NOMO-1 treated with DMSO at 0.1 percent for 48 hours (cell line): ENCODE measurements around the gene MYO15A.

Experiments used
- DNase-seq: peaks from one replicate; lab custom pipeline; 2025; ENCODE audit not compliant: unreplicated experiment; lab: John Stamatoyannopoulos, UW

MYO15A gene

DNA sequence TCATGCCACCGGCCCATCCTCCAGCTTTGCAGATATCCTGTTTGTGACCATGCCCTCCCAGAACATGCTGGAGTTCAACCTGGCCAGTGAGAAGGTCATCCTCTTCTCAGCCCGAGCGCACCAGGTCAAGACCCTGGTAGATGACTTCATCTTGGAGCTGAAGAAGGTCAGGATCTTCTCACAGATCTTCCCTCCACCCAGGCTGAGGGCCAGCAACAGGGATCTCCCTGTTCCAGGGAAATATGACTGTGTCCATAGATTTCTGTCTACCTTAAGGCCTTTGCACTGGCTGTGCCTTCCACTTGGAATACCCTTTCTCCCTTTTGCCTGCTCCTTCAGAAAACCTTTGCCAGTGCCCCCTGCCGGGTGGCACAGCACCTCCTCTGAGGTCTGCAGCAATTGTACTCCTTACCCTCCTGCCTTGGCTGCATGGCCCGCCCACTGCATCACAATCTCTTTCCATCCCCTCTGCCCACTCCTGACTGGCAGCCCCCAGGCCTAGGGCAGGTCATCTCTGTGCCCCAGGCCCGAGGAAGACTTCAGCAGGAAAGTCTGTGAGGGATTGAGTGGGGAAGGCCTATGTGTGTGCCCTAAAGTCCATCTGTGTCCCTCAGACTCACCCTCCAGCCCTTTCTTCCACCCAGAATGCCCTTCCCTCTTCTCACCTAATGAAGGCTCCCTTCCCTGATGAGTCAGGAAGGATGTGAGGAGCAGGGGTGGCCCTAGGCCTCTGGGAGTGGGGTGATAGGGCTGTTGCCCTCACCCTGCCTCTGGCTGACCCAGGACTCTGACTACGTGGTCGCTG, 47.8 kb downstream of the MYO15A start:
- DNase-seq = no peak

DNA sequence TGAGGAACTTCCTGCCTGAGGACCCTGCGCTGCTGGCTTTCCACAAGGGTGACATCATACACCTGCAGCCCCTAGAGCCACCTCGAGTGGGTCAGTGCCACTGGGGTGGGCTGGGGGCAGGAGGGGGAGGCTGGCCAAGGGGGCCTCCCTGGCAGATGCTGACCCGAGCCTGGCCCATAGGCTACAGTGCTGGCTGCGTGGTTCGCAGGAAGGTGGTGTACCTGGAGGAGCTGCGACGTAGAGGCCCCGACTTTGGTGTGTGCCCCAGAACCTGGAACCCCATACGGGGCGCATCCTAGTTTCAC, 48.4 kb downstream of the MYO15A start:
- no peak for DNase-seq

DNA sequence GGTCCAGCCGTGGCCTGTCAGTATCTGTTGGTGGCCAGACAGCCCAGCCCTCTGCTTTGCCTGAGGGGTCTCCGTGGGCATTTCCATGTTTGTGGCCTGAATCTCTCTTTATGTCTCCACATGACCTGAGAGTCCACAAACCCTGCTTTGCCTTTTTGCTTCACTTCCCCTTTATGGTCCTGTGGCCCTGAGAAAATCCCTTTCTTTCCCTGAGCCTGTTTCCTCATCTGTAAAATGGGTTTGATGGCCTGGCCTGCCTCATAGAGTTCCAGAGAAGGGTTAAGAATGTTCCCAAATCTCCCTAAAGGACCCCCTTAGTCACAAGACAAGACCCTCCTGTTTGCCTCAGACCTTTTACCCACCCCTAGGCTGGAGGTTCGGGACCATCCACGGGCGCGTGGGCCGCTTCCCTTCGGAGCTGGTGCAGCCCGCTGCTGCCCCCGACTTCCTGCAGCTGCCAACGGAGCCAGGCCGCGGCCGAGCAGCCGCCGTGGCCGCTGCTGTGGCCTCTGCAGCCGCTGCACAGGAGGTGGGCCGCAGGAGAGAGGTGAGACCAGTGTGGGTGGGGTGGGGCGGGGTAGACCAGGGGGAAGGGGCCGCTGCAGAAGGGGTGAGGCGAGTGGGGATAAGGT, 48.9 kb downstream of the MYO15A start:
- DNase-seq = peak; percentile 10

DNA sequence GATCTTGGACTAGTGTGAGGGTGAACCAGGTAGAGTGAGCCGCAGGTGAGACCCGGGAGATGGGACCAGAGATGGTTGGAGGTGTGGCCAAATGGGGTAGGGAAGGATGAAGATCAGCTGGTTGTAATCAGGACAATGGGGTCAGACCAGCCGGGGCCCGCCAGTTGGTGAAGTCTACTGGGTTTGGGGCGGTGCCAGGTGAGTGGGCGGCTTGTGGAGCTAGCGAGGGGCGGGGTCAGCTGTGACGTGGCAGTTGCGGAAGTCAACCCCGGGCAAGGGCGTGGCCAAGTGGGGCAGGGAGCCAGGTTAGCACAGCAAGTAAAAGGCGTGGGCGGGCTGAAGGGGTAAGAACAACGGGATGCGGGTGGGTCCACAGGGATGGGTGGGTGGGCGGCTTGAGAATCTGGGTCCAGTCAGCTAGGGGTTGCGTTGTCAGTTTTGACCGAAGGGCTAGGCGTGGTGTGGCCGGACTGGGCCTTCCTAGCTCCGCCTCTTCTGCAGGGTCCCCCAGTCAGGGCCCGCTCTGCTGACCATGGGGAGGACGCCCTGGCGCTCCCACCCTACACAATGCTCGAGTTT, 49.6 kb downstream of the MYO15A start:
- DNase-seq = peak; percentile 69

DNA sequence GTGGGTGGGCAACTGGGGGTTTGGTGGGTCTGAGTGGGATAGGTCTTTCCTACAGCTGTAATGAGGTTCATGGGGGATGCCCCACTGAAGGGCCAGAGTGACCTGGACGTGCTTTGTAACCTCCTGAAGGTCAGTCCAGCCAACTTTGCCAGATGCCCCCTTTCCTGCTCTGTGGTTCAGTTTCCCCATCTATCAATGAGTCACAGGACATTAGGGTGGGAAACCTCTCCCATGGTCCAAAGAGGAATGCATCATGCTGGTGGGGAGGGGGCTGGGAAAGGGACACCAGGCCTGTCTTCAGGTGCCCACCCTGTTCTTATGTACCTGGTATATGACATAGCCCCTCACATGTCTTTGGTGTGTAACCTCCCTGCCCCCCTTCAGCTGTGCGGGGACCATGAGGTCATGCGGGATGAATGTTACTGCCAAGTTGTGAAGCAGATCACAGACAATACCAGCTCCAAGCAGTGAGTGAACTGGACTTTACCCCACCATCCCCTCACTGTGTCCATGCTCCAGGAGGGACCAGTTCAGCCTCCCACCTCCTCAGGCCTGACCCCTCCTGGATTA, 51.1 kb downstream of the MYO15A start:
- no peak for DNase-seq

DNA sequence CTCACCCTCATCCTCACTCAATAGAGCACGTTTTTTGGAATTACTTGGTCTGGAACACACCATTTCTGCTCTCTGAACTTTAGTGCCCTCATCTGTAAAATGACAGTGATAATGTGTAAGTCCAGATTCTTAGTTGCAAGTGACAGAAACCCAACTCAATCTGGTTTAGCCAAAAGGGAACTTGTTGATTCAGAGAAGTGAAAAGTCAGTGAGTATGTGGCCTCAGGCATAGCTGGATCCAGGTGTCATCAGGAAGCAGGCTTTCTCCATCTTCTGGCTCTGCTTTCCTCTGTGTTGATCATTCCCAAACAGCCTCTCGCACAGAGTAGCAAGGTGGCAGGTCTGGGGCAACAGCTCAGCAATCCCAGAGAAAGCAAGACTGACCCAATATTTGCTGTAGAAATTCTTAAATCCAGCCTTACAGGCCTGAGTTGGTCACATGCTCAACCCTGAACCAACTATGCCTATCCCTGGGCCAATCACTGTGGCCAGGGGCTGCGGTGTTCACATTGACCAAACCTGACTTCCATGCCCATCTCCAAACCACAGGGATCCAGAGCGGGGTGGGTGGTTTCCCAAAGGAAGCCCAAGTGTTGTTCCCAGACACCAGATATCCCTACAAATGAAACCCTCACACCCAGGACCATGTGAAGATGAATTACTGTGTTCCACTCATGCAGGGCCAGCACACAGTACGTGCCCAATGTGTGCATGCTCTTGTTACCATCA, 51.7 kb downstream of the MYO15A start:
- DNase-seq = no peak

DNA sequence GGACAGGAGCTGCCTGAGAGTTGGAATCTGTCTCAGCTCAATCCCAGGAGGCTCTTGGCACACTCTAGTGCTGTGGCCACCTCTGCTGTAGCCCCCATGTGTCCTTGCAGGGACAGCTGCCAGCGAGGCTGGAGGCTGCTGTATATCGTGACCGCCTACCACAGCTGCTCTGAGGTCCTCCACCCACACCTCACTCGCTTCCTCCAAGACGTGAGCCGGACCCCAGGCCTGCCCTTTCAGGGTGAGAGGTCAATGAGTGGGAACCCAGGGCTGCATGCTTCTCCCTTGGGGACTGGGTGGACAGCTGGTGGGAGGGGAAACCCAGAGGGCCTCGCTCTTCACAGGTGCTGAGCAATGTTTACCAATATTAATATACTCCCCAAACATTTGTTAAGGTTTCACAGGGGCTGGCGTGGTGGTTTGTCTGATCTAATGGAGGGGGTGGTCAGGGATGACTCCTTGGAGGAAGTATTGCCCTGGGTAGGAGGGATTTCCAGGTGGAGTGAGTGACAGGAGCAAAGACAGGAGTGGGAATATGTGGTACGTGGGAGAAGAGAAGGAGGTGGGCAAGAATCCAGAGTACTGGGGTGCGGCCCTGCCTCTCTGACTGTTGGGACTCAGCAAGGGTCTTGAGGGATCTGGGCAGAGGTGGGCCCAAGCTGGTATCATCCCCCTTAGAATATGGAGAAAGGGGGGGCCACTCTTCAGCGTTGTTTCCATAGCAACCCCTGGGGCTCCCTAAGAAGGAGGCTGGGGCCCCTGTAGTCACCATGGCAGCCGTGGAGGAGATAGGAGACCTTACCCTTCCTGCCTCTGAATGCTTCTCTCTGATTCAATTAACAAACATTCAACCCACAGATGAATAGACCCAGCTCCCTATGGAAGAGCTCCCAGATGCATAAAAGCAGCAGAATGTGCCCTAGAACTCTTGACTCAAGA, 52.9 kb downstream of the MYO15A start:
- no peak for DNase-seq

DNA sequence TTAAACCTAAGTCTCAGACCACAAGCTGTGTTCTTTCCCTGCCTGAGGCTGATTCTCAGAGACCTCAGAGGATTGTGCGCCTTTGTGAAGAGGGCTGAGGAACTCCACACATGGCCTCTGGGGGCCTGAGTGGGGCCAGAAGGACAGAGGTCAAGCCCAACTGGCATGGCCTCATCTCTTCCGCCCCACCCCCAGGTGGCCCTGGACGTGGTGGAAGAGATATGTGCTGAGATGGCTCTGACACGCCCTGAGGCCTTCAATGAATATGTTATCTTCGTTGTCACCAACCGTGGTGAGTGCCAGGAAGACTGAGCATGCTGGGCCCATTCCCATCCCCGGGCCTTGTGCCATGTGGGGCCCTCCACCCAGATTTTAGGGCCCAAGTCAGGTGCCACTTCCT, 55.0 kb downstream of the MYO15A start:
- DNase-seq = no peak

DNA sequence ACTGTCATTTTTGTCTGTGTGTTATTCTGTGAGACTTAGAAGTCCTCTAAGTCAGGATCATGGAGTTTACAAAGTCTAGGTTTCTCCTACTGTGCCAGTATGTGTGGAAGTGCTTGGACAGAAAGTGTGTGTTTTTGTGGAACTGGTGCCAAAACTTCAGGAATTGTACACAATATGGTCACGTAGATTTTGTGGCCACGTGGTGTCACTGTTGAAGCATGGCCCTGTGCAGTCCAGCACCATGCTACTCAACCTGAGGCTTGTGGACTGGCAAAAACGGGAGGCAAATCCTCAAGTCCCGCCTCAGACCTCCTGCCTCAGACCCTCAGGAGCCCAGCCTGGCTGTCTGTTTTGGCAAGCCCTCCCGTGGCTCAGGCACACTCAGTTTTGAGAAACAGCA, 58.3 kb downstream of the MYO15A start:
- no peak for DNase-seq

DNA sequence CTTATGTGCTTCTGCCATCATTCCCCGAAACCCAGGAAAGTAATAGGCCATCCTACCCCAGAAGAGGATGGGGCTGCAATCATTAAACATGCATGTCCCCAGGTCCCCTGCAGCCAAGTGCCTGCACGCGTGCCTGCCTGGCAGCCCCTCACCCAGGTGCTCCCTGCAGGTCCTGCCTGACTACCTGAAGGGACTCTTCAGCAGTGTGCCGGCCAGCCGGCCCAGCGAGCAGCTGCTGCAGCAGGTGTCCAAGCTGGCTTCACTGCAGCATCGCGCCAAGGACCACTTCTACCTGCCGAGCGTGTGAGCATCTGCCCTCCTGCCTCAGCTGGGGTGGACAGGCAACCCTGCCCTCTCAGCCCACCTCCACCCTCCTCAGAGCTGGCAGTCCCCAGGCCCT, 58.9 kb downstream of the MYO15A start:
- no peak for DNase-seq

DNA sequence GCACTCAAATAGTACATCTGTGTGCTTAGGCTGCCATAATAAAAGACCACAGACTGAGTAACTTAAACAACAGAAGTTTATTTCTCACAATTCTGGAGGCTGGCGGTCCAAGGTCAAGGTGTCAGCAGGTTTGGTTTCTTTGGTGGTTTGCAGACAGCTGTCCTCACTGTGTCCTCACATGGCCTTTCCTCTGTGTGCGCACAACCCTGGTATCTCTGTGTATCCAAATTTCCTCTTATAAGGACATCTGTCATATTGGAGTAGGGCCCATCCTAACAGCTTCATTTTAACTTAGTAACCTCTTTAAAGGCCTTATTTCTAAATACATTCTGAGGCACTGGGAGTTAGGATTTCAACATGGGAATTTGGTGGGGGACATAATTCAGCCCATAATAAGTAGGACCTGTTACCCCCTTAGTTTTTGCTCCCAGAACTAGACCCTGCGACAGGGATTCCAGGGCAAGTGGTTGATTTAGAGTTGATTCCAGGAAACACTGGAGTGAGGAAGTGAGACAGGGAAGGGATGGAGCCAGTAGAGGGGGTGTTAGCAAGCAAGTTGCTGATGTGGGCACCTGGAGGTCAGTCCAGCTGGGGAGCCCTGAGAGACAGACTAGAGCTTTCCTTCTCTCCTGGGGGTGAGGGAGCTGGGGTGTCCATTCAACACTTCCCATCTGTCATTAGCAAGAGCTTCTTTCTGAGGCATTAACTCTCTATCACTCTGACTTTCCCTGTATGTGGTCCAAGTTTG, 64.1 kb downstream of the MYO15A start:
- DNase-seq = no peak

DNA sequence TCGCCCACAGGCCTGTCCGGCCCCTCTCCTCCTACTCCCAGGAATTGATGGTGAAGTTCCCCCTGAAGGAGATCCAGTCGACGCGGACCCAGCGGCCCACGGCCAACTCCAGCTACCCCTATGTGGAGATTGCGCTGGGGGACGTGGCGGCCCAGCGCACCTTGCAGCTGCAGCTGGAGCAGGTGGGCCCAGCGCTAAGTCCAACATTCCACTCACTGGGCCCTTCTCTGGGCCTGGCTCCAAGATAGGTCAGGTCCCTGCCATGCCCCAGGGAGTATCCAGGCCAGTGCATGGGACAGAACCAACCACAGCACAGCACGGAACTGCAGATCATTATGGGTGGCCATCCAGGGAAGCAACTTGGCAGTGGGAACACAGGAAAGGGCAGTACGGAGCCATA, 65.2 kb downstream of the MYO15A start:
- DNase-seq = no peak

DNA sequence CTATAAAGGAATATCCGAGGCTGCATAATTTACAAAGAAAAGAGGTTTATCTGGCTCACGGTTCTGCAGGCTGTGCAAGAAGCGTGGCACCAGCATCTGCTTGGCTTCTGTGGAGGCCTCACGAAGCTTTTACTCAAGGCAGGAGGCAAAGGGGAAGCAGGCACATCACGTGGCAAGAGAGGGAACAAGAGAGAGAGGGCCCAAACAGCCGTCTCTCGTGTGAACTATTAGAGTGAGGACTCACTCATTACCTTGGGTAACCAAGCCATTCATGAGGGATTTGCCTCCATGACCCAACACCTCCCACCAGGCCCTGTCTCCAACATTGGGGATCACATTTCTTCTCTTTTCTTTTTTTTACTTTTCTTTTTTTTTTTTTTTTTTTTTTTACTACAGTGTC, 67.6 kb downstream of the MYO15A start:
- peak; percentile 72 for DNase-seq

DNA sequence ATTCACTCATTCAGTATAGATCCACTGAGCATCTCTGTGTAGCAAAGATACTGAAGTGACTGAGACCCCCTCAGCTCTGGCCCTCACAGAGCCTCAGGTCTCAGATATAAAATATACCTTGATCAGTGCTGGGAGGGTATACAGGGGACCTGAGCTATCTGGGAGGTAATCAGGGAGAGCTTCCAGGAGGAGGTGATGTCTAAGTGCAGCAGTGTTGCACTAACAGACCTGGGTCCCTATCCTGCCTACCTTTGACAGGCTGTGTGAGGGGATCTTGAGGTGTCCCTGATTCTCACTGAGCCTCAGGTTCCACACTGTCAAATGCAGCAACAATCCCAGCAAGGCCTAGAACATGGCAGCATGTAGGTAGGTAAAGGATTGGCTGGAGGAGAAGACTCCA, 68.6 kb downstream of the MYO15A start:
- DNase-seq = no peak

DNA sequence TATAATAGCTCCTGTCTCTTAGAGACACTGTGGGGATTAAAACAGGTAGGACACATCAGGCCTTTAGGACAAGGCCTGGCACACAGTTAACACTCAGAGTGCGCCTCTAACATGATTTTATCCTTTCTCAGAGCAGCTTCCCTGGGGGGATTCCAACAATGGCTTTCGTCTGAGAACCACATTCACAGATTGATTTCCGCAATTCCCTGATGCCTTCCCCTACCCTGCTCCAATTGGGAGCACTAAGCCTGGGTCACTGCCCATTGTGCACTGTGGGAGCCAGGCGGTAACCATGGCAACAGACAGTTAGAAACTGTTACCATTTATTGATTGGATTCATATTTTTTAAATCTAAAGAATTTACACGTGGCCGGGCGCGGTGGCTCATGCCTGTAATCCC, 69.2 kb downstream of the MYO15A start:
- no peak for DNase-seq

DNA sequence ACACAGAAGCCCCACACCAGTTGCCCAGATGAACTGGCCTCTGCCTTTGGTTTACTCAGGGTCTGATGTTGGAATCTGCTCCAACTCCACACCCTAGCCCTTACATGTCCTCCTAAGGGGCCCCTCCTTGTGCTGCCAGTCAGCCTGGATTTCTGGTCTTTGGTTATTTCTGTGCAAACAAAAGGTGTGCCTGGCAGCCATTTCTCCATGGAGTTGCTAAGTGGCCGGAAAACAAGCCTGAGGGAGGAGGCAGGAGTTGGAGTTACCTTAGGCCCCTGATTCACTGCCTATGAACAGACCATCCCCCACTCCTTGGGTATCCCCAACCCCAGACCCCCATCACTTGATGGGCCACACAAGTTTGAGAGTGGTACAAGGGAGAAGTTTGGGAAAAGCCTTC, 70.6 kb downstream of the MYO15A start:
- DNase-seq = no peak

DNA sequence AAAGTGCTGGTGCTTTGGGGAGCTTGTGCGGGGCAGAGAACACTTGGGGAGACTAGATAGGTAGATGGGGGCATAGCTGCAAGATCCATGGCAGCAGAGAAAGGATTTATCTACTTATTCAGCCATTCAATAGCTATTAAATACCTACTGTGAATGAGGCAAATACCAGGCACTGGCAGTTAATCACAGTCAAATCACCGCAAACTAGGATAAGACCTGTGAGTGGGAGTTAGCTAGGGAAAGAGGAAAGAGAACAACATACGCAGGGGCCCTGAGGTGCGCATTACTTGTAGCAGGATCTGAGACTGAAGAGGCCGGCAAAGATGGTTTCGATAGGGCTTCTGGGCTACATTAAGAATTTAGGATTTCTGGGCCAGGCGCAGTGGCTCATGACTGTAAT, 71.2 kb downstream of the MYO15A start:
- no peak for DNase-seq

DNA sequence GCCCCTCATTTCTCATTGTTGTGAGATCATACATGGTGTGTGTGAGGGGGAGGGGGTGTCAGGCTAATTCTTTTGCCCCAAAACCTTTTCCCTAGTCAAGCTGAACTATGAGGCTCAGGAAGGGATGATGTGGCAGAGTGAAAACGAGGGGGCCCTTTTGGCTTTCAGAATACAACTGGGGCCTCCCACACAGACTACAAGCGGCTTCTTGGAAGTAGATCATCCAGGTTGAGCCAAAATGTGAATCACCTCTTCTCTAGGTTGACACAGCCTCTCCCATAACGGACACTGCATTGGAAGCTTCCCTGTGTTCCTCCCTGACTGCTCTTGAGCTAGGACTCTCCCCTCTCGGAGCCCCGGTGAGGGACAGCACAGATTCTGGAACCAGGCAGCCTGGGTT, 72.8 kb downstream of the MYO15A start:
- no peak for DNase-seq

DNA sequence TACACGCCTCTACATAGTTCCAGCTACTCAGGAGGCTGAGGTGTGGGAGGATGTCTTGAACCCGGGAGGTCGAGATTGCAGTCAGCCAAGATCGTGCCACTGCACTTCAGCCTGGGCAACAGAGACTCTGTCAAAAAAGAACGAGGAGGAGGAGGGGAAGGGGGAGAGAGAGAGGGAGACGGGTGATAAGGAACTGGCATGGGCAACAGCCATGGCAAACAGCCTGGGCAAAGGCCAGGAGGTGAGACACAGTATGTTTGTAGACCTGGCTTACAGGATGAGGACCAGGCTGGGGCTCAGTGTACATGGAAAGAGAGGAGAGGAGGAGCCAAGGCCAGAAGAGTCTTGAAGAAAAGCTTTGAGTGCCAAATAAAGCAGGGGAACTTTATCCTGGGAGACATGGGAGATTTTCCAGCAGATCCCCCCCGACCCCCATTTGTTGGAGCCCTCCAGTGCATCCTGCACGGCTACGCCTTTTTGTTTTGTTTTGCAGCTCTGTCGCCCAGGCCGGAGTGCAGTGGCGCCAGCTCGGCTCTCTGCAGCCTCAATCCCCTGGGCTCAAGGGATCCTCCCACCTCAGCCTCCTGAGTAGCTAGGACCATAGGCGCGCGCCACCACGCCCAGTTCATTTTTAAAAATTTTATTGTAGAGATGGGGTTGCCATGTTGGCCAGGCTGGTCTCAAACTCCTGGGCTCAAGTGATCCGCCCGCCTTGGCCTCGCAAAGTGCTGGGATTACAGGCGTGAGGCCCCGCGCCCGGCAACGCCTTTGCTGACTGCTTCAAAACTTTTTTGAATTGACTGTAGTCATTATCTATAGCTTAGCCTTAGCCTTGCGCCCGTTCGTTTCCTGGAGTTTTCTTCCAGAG, 73.8 kb downstream of the MYO15A start:
- DNase-seq = no peak
